ENCODE data around the gene EEF1E1.

The EEF1E1 gene

GRCh38 chr6:8074213-8074612 is 28.1 kb downstream of the EEF1E1 start:
- Histone ChIP-seq H3K27me3 (ENCODE audit: control insufficient read depth in 3 of 3, insufficient read depth in 3 of 3, low read depth in 1 of 3, low read length in 3 of 3) (no peaks in the 10 kb centered on the region), H4K8ac (ENCODE audit: low read depth, low read length) (no peak overlapping the region), H2BK5ac (ENCODE audit: low read length) (no peak overlapping the region), H4K91ac (ENCODE audit: low read depth, low read length, poor library complexity) (no peak overlapping the region), H3K9me3 (replicated peaks in 1 of 2; ENCODE audit: control insufficient read depth in 2 of 2, insufficient read depth in 1 of 2, low read depth in 1 of 2, low read length in 2 of 2) (peaks cover 0 to 5% of the 10 kb centered on the region in 2 donors), H3K14ac (ENCODE audit: low read length) (no peak overlapping the region), H3K27ac (replicated peaks; ENCODE audit: low read length) (no peak overlapping the region), H3K23ac (ENCODE audit: low read depth, low read length, poor library complexity) (no peak overlapping the region), H2BK12ac (ENCODE audit: low read length) (no peak overlapping the region), H2AFZ (ENCODE audit: low read length) (no peak overlapping the region), H3K18ac (ENCODE audit: low read length) (no peak overlapping the region), H3K9ac (ENCODE audit: low read depth, low read length, poor library complexity) (no peak overlapping the region), H3K4me3 (ENCODE audit: low read length in 2 of 2) (no peak overlapping the region), H2AK5ac (ENCODE audit: low read depth, low read length) (no peak overlapping the region), H3K36me3 (replicated peaks in 1 of 2; ENCODE audit: control insufficient read depth in 2 of 2, insufficient read depth in 2 of 2, low read length in 2 of 2) (peaks cover 2 to 9% of the 10 kb centered on the region in 2 donors), H3K4me1 (ENCODE audit: control insufficient read depth in 2 of 2, insufficient read depth in 1 of 2, low read depth in 1 of 2, low read length in 2 of 2) (no peaks in the 10 kb centered on the region), H2BK15ac (ENCODE audit: low read length) (no peak overlapping the region), H3K79me1 (ENCODE audit: low read depth, low read length) (no peaks in the 10 kb centered on the region), H3K4ac (ENCODE audit: low read length) (no peak overlapping the region), H3K4me2 (ENCODE audit: insufficient read depth, low read length, poor library complexity, severe bottlenecking) (no peak overlapping the region), H2BK120ac (ENCODE audit: low read depth, low read length) (no peak overlapping the region)
- WGBS, 2 donors (ENCODE audit: extremely low coverage in 2 of 2, insufficient read length in 2 of 2, insufficient replicate concordance in 1 of 2), result no CpG with 5 or more reads among the region's 4 CpGs
- no peak for DNase-seq (ENCODE audit: low spot score)

DNA sequence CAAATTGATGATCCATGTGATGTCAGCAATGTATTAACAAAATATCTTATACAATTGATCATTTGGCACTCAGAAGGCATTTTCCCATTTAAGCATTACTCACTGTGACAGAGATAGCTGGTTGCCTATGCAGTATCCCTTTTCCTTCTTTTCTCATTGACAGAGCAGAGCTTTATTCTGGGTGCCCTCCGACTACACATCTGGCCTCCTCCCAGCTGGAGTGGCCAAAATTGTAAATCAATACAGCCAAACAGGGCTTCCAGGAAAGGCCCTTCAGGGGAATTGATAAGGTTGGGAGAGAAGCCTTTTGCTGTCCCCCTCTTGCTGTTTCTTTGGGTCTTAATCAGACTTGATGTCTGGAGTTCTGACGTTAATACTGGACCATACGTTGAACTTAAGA is 28.6 kb downstream of the EEF1E1 start:
- WGBS, 2 donors (ENCODE audit: extremely low coverage in 2 of 2, insufficient read length in 2 of 2, insufficient replicate concordance in 1 of 2), result no CpG with 5 or more reads among the region's 3 CpGs
- no peak overlapping the region for H3K4me2 ChIP-seq (ENCODE audit: insufficient read depth, low read length, poor library complexity, severe bottlenecking)
- H2BK15ac ChIP-seq (ENCODE audit: low read length), result no peak overlapping the region
- no peak overlapping the region for H3K18ac ChIP-seq (ENCODE audit: low read length)
- H3K23ac ChIP-seq (ENCODE audit: low read depth, low read length, poor library complexity), result no peak overlapping the region
- H2BK5ac ChIP-seq (ENCODE audit: low read length), result no peak overlapping the region
- H4K8ac ChIP-seq (ENCODE audit: low read depth, low read length), result no peak overlapping the region
- H2BK12ac ChIP-seq (ENCODE audit: low read length), result no peak overlapping the region
- no peak overlapping the region for H3K9ac ChIP-seq (ENCODE audit: low read depth, low read length, poor library complexity)
- H3K4me3 ChIP-seq (ENCODE audit: low read length in 2 of 2), result no peak overlapping the region
- no peak overlapping the region for H2AK5ac ChIP-seq (ENCODE audit: low read depth, low read length)
- H3K9me3 ChIP-seq (replicated peaks in 1 of 2; ENCODE audit: control insufficient read depth in 2 of 2, insufficient read depth in 1 of 2, low read depth in 1 of 2, low read length in 2 of 2), result peaks cover 0 to 5% of the 10 kb centered on the region in 2 donors
- peaks cover 2 to 5% of the 10 kb centered on the region in 2 donors for H3K36me3 ChIP-seq (replicated peaks in 1 of 2; ENCODE audit: control insufficient read depth in 2 of 2, insufficient read depth in 2 of 2, low read length in 2 of 2)
- H2AFZ ChIP-seq (ENCODE audit: low read length), result no peak overlapping the region
- peaks cover 0 to 2% of the 10 kb centered on the region in 2 donors for H3K4me1 ChIP-seq (ENCODE audit: control insufficient read depth in 2 of 2, insufficient read depth in 1 of 2, low read depth in 1 of 2, low read length in 2 of 2)
- H3K27ac ChIP-seq (replicated peaks; ENCODE audit: low read length), result no peak overlapping the region
- H3K27me3 ChIP-seq (ENCODE audit: control insufficient read depth in 3 of 3, insufficient read depth in 3 of 3, low read depth in 1 of 3, low read length in 3 of 3), result no peaks in the 10 kb centered on the region
- H4K91ac ChIP-seq (ENCODE audit: low read depth, low read length, poor library complexity), result no peak overlapping the region
- no peaks in the 10 kb centered on the region for H3K79me1 ChIP-seq (ENCODE audit: low read depth, low read length)
- H2BK120ac ChIP-seq (ENCODE audit: low read depth, low read length), result no peak overlapping the region
- H3K4ac ChIP-seq (ENCODE audit: low read length), result no peak overlapping the region
- H3K14ac ChIP-seq (ENCODE audit: low read length), result no peak overlapping the region
- no peak for DNase-seq (ENCODE audit: low spot score)

- H3K4me1 ChIP-seq (ENCODE audit: control insufficient read depth in 2 of 2, insufficient read depth in 1 of 2, low read depth in 1 of 2, low read length in 2 of 2), result peaks cover 0 to 2% of the 10 kb centered on the region in 2 donors
- no peak overlapping the region for H3K9ac ChIP-seq (ENCODE audit: low read depth, low read length, poor library complexity)
- no peak overlapping the region for H4K91ac ChIP-seq (ENCODE audit: low read depth, low read length, poor library complexity)
- no peaks in the 10 kb centered on the region for H3K79me1 ChIP-seq (ENCODE audit: low read depth, low read length)
- no peak for DNase-seq (ENCODE audit: low spot score)
- no peak overlapping the region for H4K8ac ChIP-seq (ENCODE audit: low read depth, low read length)
- no peak overlapping the region for H2BK120ac ChIP-seq (ENCODE audit: low read depth, low read length)
- no peak overlapping the region for H3K27ac ChIP-seq (replicated peaks; ENCODE audit: low read length)
- H2BK5ac ChIP-seq (ENCODE audit: low read length), result no peak overlapping the region
- no peaks in the 10 kb centered on the region for H3K36me3 ChIP-seq (replicated peaks in 1 of 2; ENCODE audit: control insufficient read depth in 2 of 2, insufficient read depth in 2 of 2, low read length in 2 of 2)
- no peak overlapping the region for H3K4me2 ChIP-seq (ENCODE audit: insufficient read depth, low read length, poor library complexity, severe bottlenecking)
- H3K27me3 ChIP-seq (ENCODE audit: control insufficient read depth in 3 of 3, insufficient read depth in 3 of 3, low read depth in 1 of 3, low read length in 3 of 3), result no peaks in the 10 kb centered on the region
- H3K18ac ChIP-seq (ENCODE audit: low read length), result no peak overlapping the region
- H3K9me3 ChIP-seq (replicated peaks in 1 of 2; ENCODE audit: control insufficient read depth in 2 of 2, insufficient read depth in 1 of 2, low read depth in 1 of 2, low read length in 2 of 2), result no peaks in the 10 kb centered on the region
- no peak overlapping the region for H2AFZ ChIP-seq (ENCODE audit: low read length)
- H2BK12ac ChIP-seq (ENCODE audit: low read length), result no peak overlapping the region
- no peak overlapping the region for H3K4ac ChIP-seq (ENCODE audit: low read length)
- H3K23ac ChIP-seq (ENCODE audit: low read depth, low read length, poor library complexity), result no peak overlapping the region
- no peak overlapping the region for H3K14ac ChIP-seq (ENCODE audit: low read length)
- no peak overlapping the region for H3K4me3 ChIP-seq (ENCODE audit: low read length in 2 of 2)
- no CpG with 5 or more reads among the region's 8 CpGs for WGBS, 2 donors (ENCODE audit: extremely low coverage in 2 of 2, insufficient read length in 2 of 2, insufficient replicate concordance in 1 of 2)
- H2AK5ac ChIP-seq (ENCODE audit: low read depth, low read length), result no peak overlapping the region
- no peak overlapping the region for H2BK15ac ChIP-seq (ENCODE audit: low read length)
These were observed 31.6 kb downstream of the EEF1E1 start for GRCh38 chr6:8070718-8071117.

GRCh38 chr6:8069631-8070284 is 32.6 kb downstream of the EEF1E1 start:
- Histone ChIP-seq H2AK5ac (ENCODE audit: low read depth, low read length) (no peak overlapping the region), H3K4ac (ENCODE audit: low read length) (no peak overlapping the region), H3K79me1 (ENCODE audit: low read depth, low read length) (no peaks in the 10 kb centered on the region), H3K36me3 (replicated peaks in 1 of 2; ENCODE audit: control insufficient read depth in 2 of 2, insufficient read depth in 2 of 2, low read length in 2 of 2) (no peaks in the 10 kb centered on the region), H2BK5ac (ENCODE audit: low read length) (no peak overlapping the region), H2BK15ac (ENCODE audit: low read length) (no peak overlapping the region), H2BK12ac (ENCODE audit: low read length) (no peak overlapping the region), H4K91ac (ENCODE audit: low read depth, low read length, poor library complexity) (no peak overlapping the region), H2AFZ (ENCODE audit: low read length) (no peak overlapping the region), H4K8ac (ENCODE audit: low read depth, low read length) (no peak overlapping the region), H2BK120ac (ENCODE audit: low read depth, low read length) (no peak overlapping the region), H3K27me3 (ENCODE audit: control insufficient read depth in 3 of 3, insufficient read depth in 3 of 3, low read depth in 1 of 3, low read length in 3 of 3) (no peaks in the 10 kb centered on the region), H3K27ac (replicated peaks; ENCODE audit: low read length) (no peak overlapping the region), H3K14ac (ENCODE audit: low read length) (no peak overlapping the region), H3K9ac (ENCODE audit: low read depth, low read length, poor library complexity) (no peak overlapping the region), H3K23ac (ENCODE audit: low read depth, low read length, poor library complexity) (no peak overlapping the region), H3K4me1 (ENCODE audit: control insufficient read depth in 2 of 2, insufficient read depth in 1 of 2, low read depth in 1 of 2, low read length in 2 of 2) (peaks cover 0 to 2% of the 10 kb centered on the region in 2 donors), H3K9me3 (replicated peaks in 1 of 2; ENCODE audit: control insufficient read depth in 2 of 2, insufficient read depth in 1 of 2, low read depth in 1 of 2, low read length in 2 of 2) (no peaks in the 10 kb centered on the region), H3K18ac (ENCODE audit: low read length) (no peak overlapping the region), H3K4me3 (ENCODE audit: low read length in 2 of 2) (no peak overlapping the region), H3K4me2 (ENCODE audit: insufficient read depth, low read length, poor library complexity, severe bottlenecking) (no peak overlapping the region)
- no peak for DNase-seq (ENCODE audit: low spot score)
- WGBS, 2 donors (ENCODE audit: extremely low coverage in 2 of 2, insufficient read length in 2 of 2, insufficient replicate concordance in 1 of 2), result no CpG with 5 or more reads among the region's 3 CpGs

All from neuronal stem cell (in vitro differentiated cells).